G401.6 (cell line): ENCODE results near the gene ZIC2.
"Not testable (repeated sequence)": the region's sequence is repeated elsewhere in the genome, so short reads cannot be mapped to it uniquely, and the experiment has no call there.

Source experiments
- FAIRE-seq: peaks from 2 replicates; lab custom pipeline; 2012; peaks lifted over from hg19 to GRCh38; lab: Jason Lieb, UNC

The ZIC2 gene

DNA sequence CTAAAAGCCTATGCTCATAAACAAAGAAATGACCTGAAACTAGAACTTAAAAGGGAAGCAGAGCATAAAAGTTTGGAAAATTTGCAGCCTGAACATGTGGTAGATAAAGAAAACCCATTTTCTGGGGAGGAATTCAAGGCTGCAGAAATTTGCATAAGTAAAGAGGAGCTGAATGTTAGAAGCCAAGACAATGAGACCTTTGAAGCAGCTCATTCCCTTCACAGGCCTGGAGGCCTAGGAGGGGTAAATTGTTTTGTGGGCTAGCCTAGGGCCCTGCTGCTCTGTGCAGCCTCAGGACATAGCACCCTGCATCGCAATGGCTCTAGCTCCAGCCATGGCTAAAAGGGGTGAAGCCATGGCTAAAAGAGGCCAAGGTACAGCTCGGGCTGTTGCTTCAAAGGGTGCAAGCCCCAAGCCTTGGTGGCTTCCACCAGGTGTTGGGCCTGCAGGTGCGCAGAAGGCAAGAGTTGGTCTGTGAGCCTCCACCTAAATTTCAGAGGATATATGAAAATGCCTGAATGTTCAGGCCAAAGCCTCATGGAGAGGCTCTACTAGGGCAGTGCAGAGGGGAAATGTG, 38.3 kb downstream of the ZIC2 start:
- no peak for FAIRE-seq

DNA sequence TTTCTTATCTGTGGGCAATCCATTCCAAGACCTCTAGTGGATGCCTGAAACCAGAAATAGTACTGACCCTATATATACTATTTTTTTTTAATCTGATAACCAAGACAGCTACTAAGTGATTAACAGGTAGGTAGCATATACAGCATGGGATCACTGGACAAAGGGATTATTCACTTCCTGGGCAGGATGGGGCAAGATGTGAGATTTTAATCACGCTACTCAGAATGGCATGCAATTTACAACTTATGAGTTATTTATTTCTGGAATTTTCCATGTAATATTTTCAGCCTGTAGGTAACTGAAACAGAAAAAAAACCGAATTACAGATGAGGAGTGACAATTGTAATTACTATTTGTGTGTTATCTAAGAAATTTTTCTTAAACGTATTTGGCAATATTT, 41.2 kb downstream of the ZIC2 start:
- FAIRE-seq = no peak

DNA sequence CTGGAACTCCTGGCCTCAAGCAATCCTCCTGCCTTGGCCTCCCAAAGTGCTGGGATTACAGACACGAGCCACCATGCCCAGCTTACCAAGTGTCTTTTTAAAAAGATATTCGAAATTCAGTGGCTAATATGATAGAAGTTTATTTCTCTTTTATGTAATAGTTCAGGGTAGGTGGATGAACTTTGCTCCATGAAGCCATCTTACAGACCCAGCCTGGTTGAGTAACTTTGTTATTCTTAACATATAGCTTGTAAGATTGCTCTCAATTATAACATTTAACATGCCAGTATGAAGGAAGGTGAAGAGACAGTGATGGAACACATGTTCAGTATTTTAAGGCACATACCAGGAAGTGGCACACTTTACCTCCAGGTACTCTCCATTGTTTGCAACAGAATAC, 42.4 kb downstream of the ZIC2 start:
- no peak for FAIRE-seq

DNA sequence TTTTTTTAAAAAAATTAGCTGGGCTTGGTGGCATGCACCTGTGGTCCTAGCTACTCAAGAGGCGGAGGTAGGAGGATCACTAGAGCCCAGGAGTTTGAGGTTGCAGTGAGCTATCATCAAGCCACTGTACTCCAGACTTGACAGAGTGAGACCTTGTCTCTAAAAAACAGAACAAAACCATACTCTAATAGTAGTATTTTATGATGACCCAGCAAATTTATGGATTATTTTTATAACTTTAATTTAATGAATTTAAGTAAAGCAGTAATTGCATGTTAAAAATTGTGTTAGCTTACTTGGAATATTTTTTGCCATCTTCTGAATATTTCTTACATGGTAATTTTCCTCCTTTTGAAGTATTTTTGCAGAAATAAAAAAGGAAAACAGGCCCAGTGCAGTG, 48.3 kb downstream of the ZIC2 start:
- no peak for FAIRE-seq

DNA sequence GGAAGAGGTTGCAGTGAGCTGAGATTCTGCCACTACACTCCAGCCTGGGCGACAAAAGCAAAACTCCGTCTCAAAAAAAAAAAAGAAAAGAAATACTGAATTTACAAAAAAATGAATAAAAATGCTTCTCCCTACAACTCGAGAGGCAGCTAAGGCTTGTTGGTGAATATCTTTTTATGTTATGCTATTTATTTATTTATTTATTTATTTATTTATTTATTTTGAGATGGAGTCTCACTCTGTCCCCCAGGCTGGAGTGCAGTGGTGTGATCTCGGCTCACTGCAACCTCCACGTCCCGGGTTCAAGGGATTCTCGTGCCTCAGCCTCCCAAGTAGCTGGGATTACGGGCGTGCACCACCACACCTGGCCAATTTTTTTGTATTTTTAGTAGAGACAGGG, 51.1 kb downstream of the ZIC2 start:
- FAIRE-seq = not testable (repeated sequence)

DNA sequence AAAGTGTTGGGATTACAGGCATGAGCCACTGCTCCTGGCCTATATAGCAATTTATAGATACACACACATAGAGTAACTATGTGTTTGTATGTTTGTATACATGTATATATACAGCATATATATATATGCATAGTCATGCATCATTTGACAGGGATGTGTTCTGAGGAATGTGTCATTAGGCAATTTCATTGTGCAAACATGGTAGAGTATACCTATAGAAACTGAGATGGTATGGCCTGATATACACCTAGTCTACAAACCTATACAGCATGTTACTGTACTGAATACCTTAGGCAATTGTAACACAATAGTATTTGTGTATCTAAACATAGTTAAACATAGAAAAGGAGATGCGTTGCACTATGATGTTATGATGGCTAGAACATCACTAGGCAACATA, 54.4 kb downstream of the ZIC2 start:
- FAIRE-seq = no peak
